K562 (cell line): ENCODE data around the gene HSPB1. TPM values are rescaled to one million over a fixed set of nuclear protein-coding genes. Genes with fewer than 3 reads are reported as not detected.

Source experiments
- ARHGAP35 ChIP-seq: fragments of 450-650 bp; IDR thresholded peaks from 2 replicates; pipeline ENCODE4 v1.6.1; 2018; ENCODE audit not compliant: partially characterized antibody
- CEBPG ChIP-seq, 3 experiments: fragments of 200-800 bp in 1 of 3; sonication (Bioruptor generic) in 1 of 3; sonication (generic) in 1 of 3; formaldehyde crosslinking in 1 of 3; IDR thresholded peaks in 2 of 3; conservative IDR thresholded peaks in 1 of 3; 2 replicates each; pipeline versions ENCODE4 v1.6.1 to v1.8.0; 2016 to 2022; ENCODE audit warnings: missing compliant biosample characterization in 2 of 3, missing genetic modification characterization in 2 of 3, mild to moderate bottlenecking in 1 of 3, missing genetic modification reagents in 1 of 3
- CEBPZ ChIP-seq: fragments of 150-350 bp; IDR thresholded peaks from 2 replicates; pipeline ENCODE4 v1.6.1; 2014; ENCODE audit warnings: low read depth, mild to moderate bottlenecking, low read length, borderline replicate concordance
- CHD4 ChIP-seq: fragments of 200-600 bp; sonication (generic); IDR thresholded peaks from 3 replicates; pipeline ENCODE4 v1.6.1; 2012; ENCODE audit warnings: low read depth, mild to moderate bottlenecking, mixed read lengths, low read length, inconsistent platforms; ENCODE audit not compliant: insufficient read depth, insufficient replicate concordance, poor library complexity, severe bottlenecking
- DIDO1 ChIP-seq: fragments of 450-650 bp; IDR thresholded peaks from 2 replicates; pipeline ENCODE4 v1.6.1; 2016; ENCODE audit warnings: low read depth, missing biosample characterization, missing genetic modification characterization
- ESRRB ChIP-seq: fragments of 250-450 bp; sonication (Bioruptor Pico); IDR thresholded peaks from 2 replicates; pipeline ENCODE4 v1.5.0; 2020; ENCODE audit warnings: mild to moderate bottlenecking, moderate library complexity, borderline replicate concordance
- HBP1 ChIP-seq: fragments of 450-650 bp; formaldehyde crosslinking; IDR thresholded peaks from 2 replicates; pipeline ENCODE4 v1.4.0; 2022; ENCODE audit warnings: missing genetic modification characterization
- MAZ ChIP-seq, 2 experiments: fragments of 450-650 bp in 1 of 2; sonication (generic) in 1 of 2; formaldehyde crosslinking; IDR thresholded peaks in 1 of 2; conservative IDR thresholded peaks in 1 of 2; 2 replicates each; pipeline versions ENCODE4 v1.4.0 to v1.5.0; 2020; ENCODE audit warnings: mild to moderate bottlenecking in 1 of 2, missing genetic modification reagents in 1 of 2
- MYBL2 ChIP-seq, 2 experiments: fragments of 450-650 bp in 1 of 2; sonication (generic) in 1 of 2; formaldehyde crosslinking in 1 of 2; IDR thresholded peaks; 2 replicates each; pipeline versions ENCODE4 v1.6.1 to v1.8.1; 2017 to 2022; ENCODE audit warnings: borderline replicate concordance in 1 of 2, inconsistent platforms in 1 of 2, low read depth in 1 of 2, mild to moderate bottlenecking in 1 of 2, missing genetic modification reagents in 1 of 2, moderate library complexity in 1 of 2
- PHB ChIP-seq: fragments of 250-450 bp; sonication (Bioruptor Pico); IDR thresholded peaks from 2 replicates; pipeline ENCODE4 v1.5.0; 2021
- POU5F1 ChIP-seq: fragments of 150-350 bp; IDR thresholded peaks from 2 replicates; pipeline ENCODE4 v1.6.1; 2014; ENCODE audit warnings: borderline replicate concordance, low read length, low read depth, mild to moderate bottlenecking; ENCODE audit not compliant: partially characterized antibody
- THRB ChIP-seq: fragments of 450-650 bp; formaldehyde crosslinking; conservative IDR thresholded peaks from 2 replicates; pipeline ENCODE4 v1.4.0; 2022; ENCODE audit warnings: mild to moderate bottlenecking, missing genetic modification characterization
- ZNF146 ChIP-seq: IDR thresholded peaks from one replicate; pipeline ENCODE4 v1.6.1; 2018; ENCODE audit warnings: missing compliant biosample characterization; ENCODE audit not compliant: unreplicated experiment
- ZNF224 ChIP-seq: sonication (generic); formaldehyde crosslinking; IDR thresholded peaks from 2 replicates; pipeline ENCODE4 v1.8.0; 2022; ENCODE audit warnings: mild to moderate bottlenecking, missing genetic modification reagents
- ZNF75A ChIP-seq: fragments of 450-650 bp; formaldehyde crosslinking; IDR thresholded peaks from 2 replicates; pipeline ENCODE4 v1.4.0; 2020; ENCODE audit warnings: mild to moderate bottlenecking
- ZNF780A ChIP-seq: fragments of 250-450 bp; sonication (Bioruptor Pico); IDR thresholded peaks from 2 replicates; pipeline ENCODE4 v1.5.0; 2021; ENCODE audit warnings: mild to moderate bottlenecking
- polyA plus RNA-seq, 8 experiments: library from polyadenylated mRNA; depleted of rRNA in 4 of 8; stranded (reverse) in 5 of 8; unstranded in 3 of 8; fragments of >200 nt; fragmentation: Nextera tagmentation in 2 of 8; fragmentation: Illumina TruSeq in 1 of 8; extraction: Ambion mirVana in 2 of 8; extraction: Trizol in 1 of 8; gene quantifications; 2 replicates each; pipeline versions ENCODE4 v1.2.1 to v1.2.3, GENCODE V29; 2011 to 2014; ENCODE audit warnings: inconsistent platforms in 1 of 8, missing spikeins in 1 of 8
- total RNA-seq, 7 experiments: library from RNA; depleted of rRNA in 6 of 7; stranded (reverse); fragments of >200 nt in 6 of 7; fragmentation: Illumina TruSeq in 2 of 7; extraction: Trizol in 2 of 7; gene quantifications; 2 replicates each; pipeline versions ENCODE4 v1.2.1 to v1.2.3, GENCODE V29; 2011 to 2021; ENCODE audit warnings: low replicate concordance in 1 of 7

Gene HSPB1
- total and polyA plus RNA-seq, 9 of the 15 experiments (the other 6 are each of a cell fraction or from before 2014, with no cell fraction given), result 27.1 to 522 (median 138) TPM

- TF ChIP-seq THRB (no peak), CHD4 (no peak), ZNF146 (no peak), DIDO1 (no peak), CEBPG (CRISPR knock-in tag; IDR thresholded peaks at IDR 0.05) (no peak), CEBPG (tag; conservative IDR thresholded peaks at IDR 0.05 in 1 of 2, IDR thresholded peaks at IDR 0.05 in 1 of 2) (no peak; a peak in 1 of 4 replicates), PHB (CRISPR knock-in tag) (no peak), ESRRB (CRISPR knock-in tag) (no peak), MYBL2 (IDR thresholded peaks at IDR 0.05; ENCODE audit: low read depth) (no peak), MYBL2 (CRISPR knock-in tag; IDR thresholded peaks at IDR 0.05; ENCODE audit: borderline replicate concordance) (no peak), ARHGAP35 (peak; percentile 70), ZNF75A (CRISPR knock-in tag) (no peak), POU5F1 (no peak), CEBPZ (no peak), ZNF780A (no peak), MAZ (CRISPR knock-in tag; conservative IDR thresholded peaks at IDR 0.05 in 1 of 2, IDR thresholded peaks at IDR 0.05 in 1 of 2) (peak; percentile 20 to 92; a peak in 3 of 4 replicates), HBP1 (CRISPR knock-in tag) (no peak), ZNF224 (CRISPR knock-in tag) (no peak)
Observed at GRCh38 chr7:76291351-76292212, 10.9 kb upstream of the HSPB1 start (continued).
